Heart right ventricle (tissue), 16 donors: ENCODE measurements around the gene TLN1. TPM values are rescaled to one million over a fixed set of nuclear protein-coding genes. Genes with fewer than 3 reads are reported as not detected.
A peak's percentile ranks its signal among the peaks of the same experiment; 100 is the strongest.

Source experiments
- ATAC-seq, 8 donors: fragments of 200-7000 bp; cut with Tn5 transposase; one replicate each; pipeline ENCODE4 v1.9.1; 2020; ENCODE audit warnings: mild to moderate bottlenecking in 8 of 8, moderate library complexity in 8 of 8, moderate number of reproducible peaks in 1 of 8
- DNase-seq, 2 donors: peaks; one replicate each; pipeline ENCODE4 v3.0.0-alpha.2; 2020
- H3K27ac ChIP-seq, 10 donors: fragments of 200-600 bp; sonication (generic) in 2 of 10; one replicate each; pipeline versions ENCODE4 v1.5.0 to v1.8.0; 2020 to 2022; ENCODE audit warnings: mild to moderate bottlenecking in 3 of 10
- H3K27me3 ChIP-seq, 7 donors: fragments of 200-600 bp; one replicate each; pipeline ENCODE4 v1.8.0; 2021 to 2022; ENCODE audit warnings: mild to moderate bottlenecking in 2 of 7
- H3K36me3 ChIP-seq, 9 donors: fragments of 200-600 bp; sonication (generic) in 1 of 9; one replicate each; pipeline versions ENCODE4 v1.5.0 to v1.8.0; 2020 to 2022; ENCODE audit warnings: mild to moderate bottlenecking in 2 of 9
- H3K4me1 ChIP-seq, 9 donors: fragments of 200-600 bp; sonication (generic) in 1 of 9; one replicate each; pipeline versions ENCODE4 v1.5.0 to v1.8.0; 2020 to 2022; ENCODE audit warnings: mild to moderate bottlenecking in 4 of 9
- H3K4me3 ChIP-seq, 10 donors: fragments of 200-600 bp; sonication (generic) in 2 of 10; one replicate each; pipeline versions ENCODE4 v1.5.0 to v1.8.0; 2020 to 2022; ENCODE audit warnings: mild to moderate bottlenecking in 7 of 10, moderate library complexity in 2 of 10
- H3K9me3 ChIP-seq, 11 donors: fragments of 200-600 bp in 10 of 11; sonication (generic) in 2 of 11; one replicate each; pipeline versions ENCODE4 v1.5.0 to v1.8.0; 2013 to 2022; ENCODE audit warnings: mild to moderate bottlenecking in 2 of 11, control low read depth in 1 of 11, moderate library complexity in 1 of 11
- CTCF ChIP-seq, 9 donors: fragments of 200-600 bp; sonication (generic) in 2 of 9; IDR thresholded peaks; one replicate each; pipeline versions ENCODE4 v1.5.0 to v1.8.0; 2021 to 2022; ENCODE audit warnings: antibody characterized with exemption in 9 of 9, mild to moderate bottlenecking in 5 of 9, moderate library complexity in 1 of 9
- WGBS, 2 donors: extraction: QIAGEN DNeasy Blood & Tissue Kit; methylation state at CpG; one replicate each; pipeline ENCODE4 v1.1.7; 2013; ENCODE audit warnings: inconsistent platforms in 1 of 2; 5-methylcytosine and 5-hydroxymethylcytosine counted together
- intact Hi-C, 10 donors: fragments of 100-400 bp; cut with DNase I; formaldehyde crosslinking; loops; one replicate each; pipeline versions ENCODE4 v1.11.1 to v1.14.2; 2022
- polyA plus RNA-seq, 2 donors: library from polyadenylated mRNA; stranded (reverse); fragments of 200-250 nt; gene quantifications; one replicate each; pipeline ENCODE4 v1.2.3, GENCODE V29; 2013
- total RNA-seq, 10 donors: library from RNA; stranded (reverse); fragmentation: NEBNext Ultra II Directional in 3 of 10; extraction: Animal tissue kit (Norgen Biotek cat#: 25700) in 3 of 10; gene quantifications; one replicate each; pipeline versions ENCODE4 v1.2.1 to v1.2.4, GENCODE V29; 2021 to 2023
- donor health status: Arrhythmogenic right ventricular cardiomyopathy.
- donor health status: ischemic (EF 13 %, LVEDD 7.1; RV severe dilation, severe dysfunction).
- donor health status: healthy with polysubstance abuse.
- donor health status: DM: no; HTN: yes; CAD: no.
- donor health status: DM: no; HTN: no; CAD: no.
- donor health status: ischemic (EF 25% LVEDD 6.9; RV normal size, moderate dysfunction).
- donor health status: ischemic (EF 25% LVEDD 5.7; RV mildly dilated, moderate dysfunction).
- donor health status: healthy.
- donor health status: DM: yes; HTN: yes; CAD: no.
- donor health status: Ischemic cardiomyopathy.
- donor health status: ischemic (EF 35%, LVEDD 5.7; RV mildly dilated, moderate dysfunction).
- donor health status: nonischemic (EF 11% LVEDD 7.7; RV severe dilation, severe dysfunction).
- donor health status: DM: yes; HTN: yes; CAD: no.
- donor health status: PGD.
- donor health status: ischemic (EF 29% LVEDD 5.4; RV normal size, mild dysfunction).
- donor health status: nonischemic (EF 23%, LVEDD 6.1; RV moderate dilation, normal function).

TLN1 gene
- total and polyA plus RNA-seq, 12 donors: 99.6 to 323 (median 238) TPM

GRCh38 chr9:35748242-35748857, 16.4 kb upstream of the TLN1 start:
- ATAC-seq (peak in 6 of 8 donors; percentile 0 to 13 (median 2)), DNase-seq (no peak)
- intact Hi-C loops: loop anchor here in 4 of 10 donors (2.0 to 5.0 kb wide), 2 partner anchors 16 to 91 kb away; partner anchors contain the start of genes CREB3 (in 3 of the 4), TLN1 (in 3 of the 4), CCDC107 (in 1 of the 4) and RMRP (in 1 of the 4)
- peaks cover 7 to 69% (median 58%) of the 10 kb centered on the region in 9 donors for H3K4me1 ChIP-seq
- WGBS, 2 donors: 0 to 1% methylated on average over 24 of the region's 24 CpGs
- peaks cover 0 to 63% (median 42%) of the 10 kb centered on the region in 9 donors for H3K36me3 ChIP-seq
- H3K9me3 ChIP-seq: no peaks in the 10 kb centered on the region
- peak overlapping the region; percentile 71 to 99 (median 92) for H3K4me3 ChIP-seq
- TF ChIP-seq CTCF (IDR thresholded peaks at IDR 0.05): no peak
- peak overlapping the region; percentile 88 to 99 (median 98) for H3K27ac ChIP-seq
- H3K27me3 ChIP-seq: no peaks in the 10 kb centered on the region

- Histone ChIP-seq H3K9me3 (no peaks in the 10 kb centered on the region), H3K4me1 (peaks cover 7 to 80% (median 58%) of the 10 kb centered on the region in 9 donors), H3K36me3 (peaks cover 0 to 63% (median 42%) of the 10 kb centered on the region in 9 donors), H3K4me3 (peak overlapping the region; percentile 71 to 99 (median 92)), H3K27me3 (no peaks in the 10 kb centered on the region), H3K27ac (peak overlapping the region in 4 of 10 donors; percentile 20 to 99 (median 62))
- 26 to 30% methylated on average over 3 of the region's 3 CpGs for WGBS, 2 donors
- no peak for TF ChIP-seq CTCF (IDR thresholded peaks at IDR 0.05)
- intact Hi-C loops: loop anchor here in 1 of 10 donors (5.0 kb wide), 1 partner anchor 89 kb away; the partner anchor contains the start of genes CCDC107 and RMRP
- DNase-seq: no peak
- no peak for ATAC-seq
Observed at GRCh38 chr9:35746583-35746982, 14.6 kb upstream of the TLN1 start.

- DNase-seq (no peak), ATAC-seq (no peak)
- TF ChIP-seq CTCF (IDR thresholded peaks at IDR 0.05): no peak
- Histone ChIP-seq H3K4me1 (peaks cover 7 to 73% (median 55%) of the 10 kb centered on the region in 9 donors), H3K27ac (peak overlapping the region in 3 of 10 donors; percentile 25 to 97 (median 37)), H3K27me3 (no peaks in the 10 kb centered on the region), H3K36me3 (peaks cover 0 to 63% (median 37%) of the 10 kb centered on the region in 9 donors), H3K4me3 (peak overlapping the region in 9 of 10 donors; percentile 71 to 99 (median 92)), H3K9me3 (no peaks in the 10 kb centered on the region)
- intact Hi-C loops: loop anchor here in 1 of 10 donors (5.0 kb wide), 1 partner anchor 88 kb away; the partner anchor contains the start of genes CCDC107 and RMRP
- WGBS, 2 donors: 13 to 20% methylated on average over 1 of the region's 1 CpG
Observed at GRCh38 chr9:35745569-35745968, 13.6 kb upstream of the TLN1 start.

GRCh38 chr9:35743880-35744518, 12.0 kb upstream of the TLN1 start:
- no peak for ATAC-seq
- intact Hi-C loops: no loop called here
- Histone ChIP-seq H3K9me3 (no peaks in the 10 kb centered on the region), H3K4me3 (no peak overlapping the region), H3K4me1 (peaks cover 0 to 61% (median 44%) of the 10 kb centered on the region in 9 donors), H3K27ac (peak overlapping the region in 3 of 10 donors; percentile 30 to 51 (median 37)), H3K36me3 (peaks cover 0 to 75% (median 52%) of the 10 kb centered on the region in 9 donors), H3K27me3 (no peaks in the 10 kb centered on the region)
- 61 to 62% methylated on average over 8 of the region's 8 CpGs for WGBS, 2 donors
- no peak for DNase-seq
- no peak for TF ChIP-seq CTCF (IDR thresholded peaks at IDR 0.05)
